H1 (cell line): ENCODE results near the gene MYRIP.

Experiments used
- BCL11A ChIP-seq, 2 experiments: IDR thresholded peaks; one replicate each; pipeline ENCODE4 v1.6.1; 2011; ENCODE audit warnings: low read depth in 2 of 2, low read length in 2 of 2, mild to moderate bottlenecking in 2 of 2
- CTCF ChIP-seq, 3 experiments: IDR thresholded peaks; 1 replicate in 2 of 3; 2 replicates in 1 of 3; pipeline versions ENCODE4 v1.5.1 to v1.6.1; 2011; ENCODE audit warnings: low read length in 3 of 3, mild to moderate bottlenecking in 3 of 3, inconsistent platforms in 2 of 3, low read depth in 1 of 3, moderate library complexity in 1 of 3; ENCODE audit not compliant: insufficient read depth in 1 of 3; ENCODE audit errors: control extremely low read depth in 1 of 3
- EZH2 ChIP-seq: fragments of 200-600 bp; sonication (generic); IDR thresholded peaks from 2 replicates; pipeline ENCODE4 v1.7.1; 2012; ENCODE audit warnings: low read depth, mild to moderate bottlenecking, moderate library complexity, low read length, inconsistent platforms; ENCODE audit not compliant: severe bottlenecking
- GABPA ChIP-seq: IDR thresholded peaks from 2 replicates; pipeline ENCODE4 v1.6.1; 2011; ENCODE audit warnings: mild to moderate bottlenecking, low read length, moderate library complexity, borderline replicate concordance; ENCODE audit not compliant: insufficient read depth
- HDAC2 ChIP-seq, 2 experiments: fragments of 300-600 bp in 1 of 2; sonication (generic) in 1 of 2; IDR thresholded peaks; 2 replicates each; pipeline ENCODE4 v1.6.1; 2011 to 2012; ENCODE audit warnings: low read depth in 2 of 2, low read length in 2 of 2, mild to moderate bottlenecking in 2 of 2, moderate library complexity in 2 of 2, borderline replicate concordance in 1 of 2, inconsistent platforms in 1 of 2
- MAX ChIP-seq: IDR thresholded peaks from 2 replicates; pipeline ENCODE4 v1.6.1; 2012; ENCODE audit warnings: inconsistent platforms
- RBBP5 ChIP-seq: IDR thresholded peaks from 2 replicates; pipeline ENCODE4 v1.7.1; 2012; ENCODE audit warnings: low read depth, mild to moderate bottlenecking, inconsistent platforms, low read length, moderate library complexity, borderline replicate concordance
- TF ChIP-seq, protein P1 (sequence below): IDR thresholded peaks from 2 replicates; pipeline ENCODE4 v1.6.1; 2012; ENCODE audit warnings: inconsistent platforms

DNA sequence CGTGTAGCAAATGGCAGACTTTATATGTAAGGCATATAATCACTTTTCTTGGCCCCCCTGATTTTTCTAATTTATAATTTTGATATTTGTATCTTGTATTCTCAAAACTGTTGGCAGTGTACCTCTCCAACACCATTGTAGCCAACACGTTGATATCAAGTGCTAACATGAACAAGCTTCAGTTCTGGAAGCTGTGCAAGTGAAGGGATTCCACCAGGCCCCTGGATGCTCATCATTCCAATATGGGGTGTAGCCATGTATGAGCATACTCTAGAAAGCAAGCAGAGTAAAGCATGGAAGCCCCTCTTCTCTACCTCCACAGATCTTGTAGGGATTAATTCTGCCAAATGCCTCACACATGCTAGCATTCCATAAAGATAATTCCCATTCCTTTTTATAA, 211.3 kb downstream of the MYRIP start:
- no peak for TF ChIP-seq EZH2
- TF ChIP-seq MAX: no peak
- no peak for TF ChIP-seq BCL11A (IDR thresholded peaks at IDR 0.05; ENCODE audit: low read depth in 2 of 2, low read length in 2 of 2)
- TF ChIP-seq GABPA: no peak
- no peak for TF ChIP-seq CTCF (IDR thresholded peaks at IDR 0.05; ENCODE audit: control extremely low read depth in 1 of 3, insufficient read depth in 1 of 3, low read depth in 1 of 3, low read length in 3 of 3)
- no peak for TF ChIP-seq HDAC2 (IDR thresholded peaks at IDR 0.05; ENCODE audit: borderline replicate concordance in 1 of 2, low read depth in 2 of 2, low read length in 2 of 2)
- TF ChIP-seq RBBP5: no peak
- TF ChIP-seq, protein P1, sequence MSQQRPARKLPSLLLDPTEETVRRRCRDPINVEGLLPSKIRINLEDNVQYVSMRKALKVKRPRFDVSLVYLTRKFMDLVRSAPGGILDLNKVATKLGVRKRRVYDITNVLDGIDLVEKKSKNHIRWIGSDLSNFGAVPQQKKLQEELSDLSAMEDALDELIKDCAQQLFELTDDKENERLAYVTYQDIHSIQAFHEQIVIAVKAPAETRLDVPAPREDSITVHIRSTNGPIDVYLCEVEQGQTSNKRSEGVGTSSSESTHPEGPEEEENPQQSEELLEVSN: no peak
